NB4 (cell line): ENCODE measurements around the gene PLEKHA5.

Source experiments
- DNase-seq: peaks from one replicate; pipeline ENCODE4 v3.0.0; 2010; ENCODE audit warnings: low read depth
- H3K4me3 ChIP-seq: one replicate; pipeline ENCODE4 v1.5.1; 2011; ENCODE audit warnings: mild to moderate bottlenecking, low read depth, low read length, moderate library complexity
- MYC ChIP-seq: IDR thresholded peaks from 2 replicates; pipeline ENCODE4 v1.6.1; 2011; ENCODE audit warnings: low read depth, low read length
- POLR2A ChIP-seq: IDR thresholded peaks from 2 replicates; pipeline ENCODE4 v1.6.1; 2011; ENCODE audit warnings: mild to moderate bottlenecking; ENCODE audit not compliant: insufficient read length; ENCODE audit errors: extremely low read depth
- TF ChIP-seq, protein P1 (sequence below): IDR thresholded peaks from 2 replicates; pipeline ENCODE4 v1.6.1; 2011; ENCODE audit warnings: low read depth, low read length
- TF ChIP-seq, protein P2 (sequence below): IDR thresholded peaks from one replicate; pipeline ENCODE4 v1.5.1; 2012; ENCODE audit warnings: low read depth, low read length

The PLEKHA5 gene

DNA sequence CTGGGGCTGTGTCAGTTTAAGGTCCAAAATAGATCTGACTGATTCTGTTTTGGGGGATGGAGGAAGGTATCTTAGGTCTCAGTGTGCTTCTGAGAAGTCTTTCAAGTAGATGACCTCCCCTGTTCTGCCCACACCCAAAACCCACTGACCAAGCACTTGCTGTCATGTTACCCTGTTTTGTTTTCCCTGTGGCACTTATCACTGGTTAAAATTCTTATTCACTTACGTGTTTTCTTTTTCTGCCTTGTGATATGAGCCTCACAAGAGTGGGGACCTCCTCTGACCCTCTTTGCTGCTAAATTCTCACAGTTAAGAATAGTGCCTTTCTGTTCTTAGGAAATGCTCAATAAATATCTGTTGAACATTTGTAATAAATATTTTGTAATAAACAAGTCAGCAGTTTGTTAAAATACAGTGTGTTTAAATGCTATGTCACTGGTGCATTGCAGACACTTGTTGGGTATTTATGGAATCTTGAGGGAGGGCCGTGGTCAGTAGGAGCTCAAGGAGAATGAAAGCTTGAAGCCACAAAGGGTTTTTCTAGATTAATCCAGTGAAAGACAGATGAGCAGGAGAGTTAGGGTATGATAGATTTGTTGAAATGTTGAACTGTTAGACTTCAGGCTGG, 20.9 kb downstream of the PLEKHA5 start:
- no peak for DNase-seq

DNA sequence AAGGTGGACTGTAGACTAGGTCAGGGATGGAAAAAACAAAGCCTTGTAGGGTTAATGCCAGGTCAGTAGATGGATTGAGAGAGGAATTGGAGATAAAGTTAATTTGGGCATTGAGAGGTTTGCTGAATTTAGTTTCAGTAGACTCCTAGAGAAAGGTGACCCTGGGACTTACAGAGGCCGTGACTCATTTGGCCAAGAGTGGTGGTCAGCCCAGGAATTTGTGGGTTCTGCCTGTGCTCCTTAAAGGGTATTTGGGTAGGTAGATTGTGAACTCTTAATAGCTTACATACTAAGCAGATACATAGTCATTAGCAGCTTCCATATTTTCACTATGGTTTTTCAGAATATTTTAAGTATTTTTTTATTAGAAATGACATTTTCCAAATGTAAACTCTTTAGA, 21.8 kb downstream of the PLEKHA5 start:
- H3K4me3 ChIP-seq = no peak overlapping the region
- TF ChIP-seq, protein P1, sequence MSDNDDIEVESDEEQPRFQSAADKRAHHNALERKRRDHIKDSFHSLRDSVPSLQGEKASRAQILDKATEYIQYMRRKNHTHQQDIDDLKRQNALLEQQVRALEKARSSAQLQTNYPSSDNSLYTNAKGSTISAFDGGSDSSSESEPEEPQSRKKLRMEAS = no peak
- TF ChIP-seq, protein P2, sequence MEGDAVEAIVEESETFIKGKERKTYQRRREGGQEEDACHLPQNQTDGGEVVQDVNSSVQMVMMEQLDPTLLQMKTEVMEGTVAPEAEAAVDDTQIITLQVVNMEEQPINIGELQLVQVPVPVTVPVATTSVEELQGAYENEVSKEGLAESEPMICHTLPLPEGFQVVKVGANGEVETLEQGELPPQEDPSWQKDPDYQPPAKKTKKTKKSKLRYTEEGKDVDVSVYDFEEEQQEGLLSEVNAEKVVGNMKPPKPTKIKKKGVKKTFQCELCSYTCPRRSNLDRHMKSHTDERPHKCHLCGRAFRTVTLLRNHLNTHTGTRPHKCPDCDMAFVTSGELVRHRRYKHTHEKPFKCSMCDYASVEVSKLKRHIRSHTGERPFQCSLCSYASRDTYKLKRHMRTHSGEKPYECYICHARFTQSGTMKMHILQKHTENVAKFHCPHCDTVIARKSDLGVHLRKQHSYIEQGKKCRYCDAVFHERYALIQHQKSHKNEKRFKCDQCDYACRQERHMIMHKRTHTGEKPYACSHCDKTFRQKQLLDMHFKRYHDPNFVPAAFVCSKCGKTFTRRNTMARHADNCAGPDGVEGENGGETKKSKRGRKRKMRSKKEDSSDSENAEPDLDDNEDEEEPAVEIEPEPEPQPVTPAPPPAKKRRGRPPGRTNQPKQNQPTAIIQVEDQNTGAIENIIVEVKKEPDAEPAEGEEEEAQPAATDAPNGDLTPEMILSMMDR = no peak
- no peak for TF ChIP-seq MYC
- TF ChIP-seq POLR2A = no peak
- DNase-seq = no peak

More for the DNA sequence above, 20.9 kb downstream of the PLEKHA5 start:
- H3K4me3 ChIP-seq = no peak overlapping the region
- TF ChIP-seq, protein P2 = no peak
- TF ChIP-seq POLR2A = no peak
- TF ChIP-seq, protein P1 = no peak
- no peak for TF ChIP-seq MYC

DNA sequence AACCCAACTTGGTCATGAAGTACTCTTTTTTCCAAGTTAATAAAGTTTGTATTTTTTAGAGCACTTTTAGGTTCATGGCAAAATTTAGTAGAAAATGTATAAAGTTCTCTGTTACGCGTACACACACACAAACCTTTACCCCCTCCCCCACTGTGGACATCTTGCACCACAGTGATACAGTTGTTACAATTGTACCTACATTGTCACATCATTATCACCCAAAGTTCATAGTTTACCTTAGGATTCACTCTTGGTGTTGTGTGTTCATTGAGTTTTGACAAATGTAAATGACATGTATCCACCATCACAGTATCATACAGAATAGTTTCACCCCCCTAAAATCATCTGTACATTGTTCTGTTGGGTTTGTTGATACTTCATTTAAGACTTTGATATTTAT, 23.9 kb downstream of the PLEKHA5 start:
- H3K4me3 ChIP-seq = no peak overlapping the region
- no peak for DNase-seq
- TF ChIP-seq, protein P1 = no peak
- TF ChIP-seq POLR2A = no peak
- TF ChIP-seq, protein P2 = no peak
- TF ChIP-seq MYC = no peak

DNA sequence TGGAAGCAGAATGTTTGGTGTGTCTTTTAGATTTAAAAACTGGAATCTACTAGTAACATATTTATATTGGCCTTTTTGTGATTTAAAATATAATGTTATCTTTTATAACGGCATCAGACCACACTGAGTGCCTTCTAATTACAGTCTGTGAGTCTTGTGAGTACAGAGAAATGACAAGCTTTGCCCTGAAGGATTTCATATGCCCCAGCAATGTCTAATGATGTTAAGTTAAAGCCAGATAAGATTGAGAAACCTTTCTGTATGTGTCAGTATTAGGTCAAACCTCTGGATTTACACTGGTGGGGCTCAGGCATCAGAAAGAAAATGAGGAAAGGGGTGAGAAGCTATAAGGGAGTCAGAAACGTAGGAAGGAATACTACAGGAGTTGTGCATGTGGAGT, 25.2 kb downstream of the PLEKHA5 start:
- no peak overlapping the region for H3K4me3 ChIP-seq
- no peak for TF ChIP-seq POLR2A
- TF ChIP-seq, protein P2 = no peak
- TF ChIP-seq, protein P1 = no peak
- TF ChIP-seq MYC = no peak
- no peak for DNase-seq

DNA sequence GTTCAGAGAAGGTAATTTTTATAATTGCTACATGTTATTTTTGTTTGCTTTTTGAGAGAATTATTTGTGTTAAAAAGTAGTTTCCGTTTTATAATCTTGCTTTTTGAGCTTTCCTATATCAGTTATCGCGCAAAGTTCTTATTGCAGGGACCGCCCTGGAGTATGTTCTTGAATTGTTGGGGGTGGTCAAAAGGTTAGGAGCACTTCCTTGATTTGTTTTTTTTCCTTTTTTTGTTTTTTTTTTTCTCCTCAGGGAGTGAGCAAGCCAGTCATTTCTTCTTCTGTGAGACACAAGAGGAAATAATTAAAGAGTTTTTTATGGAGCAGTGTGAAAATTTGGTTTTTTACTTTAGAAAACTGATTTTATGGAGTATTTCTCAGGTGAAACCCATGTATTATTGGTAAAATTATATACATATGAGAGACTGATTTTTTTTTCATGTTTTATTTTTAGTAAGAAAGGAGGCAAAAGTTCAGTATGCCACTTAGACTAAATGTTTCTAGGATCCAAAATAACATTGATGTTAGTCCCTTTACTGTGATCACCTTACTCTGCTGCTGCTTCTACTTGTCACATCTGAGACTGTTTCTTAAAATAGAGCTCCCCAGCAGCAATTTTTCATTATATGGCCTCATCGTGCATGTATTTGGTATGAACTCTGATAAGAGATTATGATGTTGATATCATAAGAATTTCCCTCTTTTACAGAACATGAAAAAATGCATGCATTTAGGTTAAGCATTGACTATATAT, 26.6 kb downstream of the PLEKHA5 start:
- H3K4me3 ChIP-seq = no peak overlapping the region
- no peak for DNase-seq
- no peak for TF ChIP-seq POLR2A
- TF ChIP-seq, protein P2 = no peak
- TF ChIP-seq MYC = no peak
- TF ChIP-seq, protein P1 = no peak
